Measurements from ENCODE around the gene IMMP2L. TPM values are rescaled to one million over a fixed set of nuclear protein-coding genes. Genes with fewer than 3 reads are reported as not detected.

The IMMP2L gene
- polyA plus RNA-seq, 1 of the 3 experiments (the other 2 are of a cell fraction), result 10.7 TPM

- no peak for TF ChIP-seq USF1 (IDR thresholded peaks at IDR 0.05; ENCODE audit: borderline replicate concordance, low read depth)
- TF ChIP-seq YY1 (IDR thresholded peaks at IDR 0.05; ENCODE audit: low read depth), result no peak
- peak; percentile 100 for TF ChIP-seq GATA2 (CRISPR knock-in tag; IDR thresholded peaks at IDR 0.05)
- peak; percentile 99 for TF ChIP-seq RCOR1 (IDR thresholded peaks at IDR 0.05; ENCODE audit: low read length)
- peak; percentile 55; the same call in 1 of the 2 replicates for TF ChIP-seq RFX5 (IDR thresholded peaks at IDR 0.05; ENCODE audit: low read length)
- TF ChIP-seq ELF1 (IDR thresholded peaks at IDR 0.05), result no peak
- TF ChIP-seq FOSL2 (IDR thresholded peaks at IDR 0.05; ENCODE audit: borderline replicate concordance, low read depth), result no peak
- TF ChIP-seq PBX3 (IDR thresholded peaks at IDR 0.05), result peak; percentile 73
- TF ChIP-seq MEF2A (IDR thresholded peaks at IDR 0.05; ENCODE audit: borderline replicate concordance, low read depth), result 0 out of 2 replicates have a peak, but pooled peaks have one; percentile 35
- TF ChIP-seq NFIC (IDR thresholded peaks at IDR 0.05; ENCODE audit: borderline replicate concordance), result peak; percentile 40; the same call in 1 of the 2 replicates
- TF ChIP-seq EZH2phosphoT487 (IDR thresholded peaks at IDR 0.05; ENCODE audit: borderline replicate concordance, low read depth), result no peak
- TF ChIP-seq TAF1 (IDR thresholded peaks at IDR 0.05; ENCODE audit: borderline replicate concordance, low read depth, low read length), result no peak
- TF ChIP-seq RAD21 (IDR thresholded peaks at IDR 0.05; ENCODE audit: low read length), result peak; percentile 44; the same call in 1 of the 2 replicates
- peak; percentile 12; the same call in 1 of the 2 replicates for TF ChIP-seq IRF3 (IDR thresholded peaks at IDR 0.05; ENCODE audit: low read depth, low read length)
- TF ChIP-seq TEAD4 (IDR thresholded peaks at IDR 0.05; ENCODE audit: borderline replicate concordance, insufficient read depth), result peak; percentile 54; the same call in 1 of the 2 replicates
- TF ChIP-seq MAX (IDR thresholded peaks at IDR 0.05; ENCODE audit: low read depth), result no peak
- TF ChIP-seq USF2 (IDR thresholded peaks at IDR 0.05; ENCODE audit: borderline replicate concordance, low read depth, low read length), result no peak
- peak; percentile 97 for TF ChIP-seq FOXJ3 (CRISPR knock-in tag; IDR thresholded peaks at IDR 0.05)
- TF ChIP-seq NRF1 (IDR thresholded peaks at IDR 0.05; ENCODE audit: low read depth, low read length), result no peak
- TF ChIP-seq SMC3 (IDR thresholded peaks at IDR 0.05; ENCODE audit: low read depth, low read length), result no peak
- peak; percentile 93 for TF ChIP-seq CHD2 (IDR thresholded peaks at IDR 0.05; ENCODE audit: low read length, partially characterized antibody)
- TF ChIP-seq EP300 (IDR thresholded peaks at IDR 0.05; ENCODE audit: borderline replicate concordance in 1 of 2, low read depth in 1 of 2, low read length in 1 of 2), result peak; percentile 43 to 100; a peak in 3 of 4 replicates
- TF ChIP-seq TCF12 (IDR thresholded peaks at IDR 0.05), result peak; percentile 95
- no peak for TF ChIP-seq RXRA (IDR thresholded peaks at IDR 0.05; ENCODE audit: borderline replicate concordance, low read depth)
These were observed 578.4 kb downstream of the IMMP2L start (continued) for GRCh38 chr7:110983822-110984456.

Data from SK-N-SH (cell line).